ENCODE results near the gene MOCS2. TPM values are rescaled to one million over a fixed set of nuclear protein-coding genes. Genes with fewer than 3 reads are reported as not detected.

Gene MOCS2
- total RNA-seq, 1 donor from 2014 or later, result 31.2 TPM

- no peak overlapping the region for H3K27ac Mint-ChIP-seq (ENCODE audit: unreplicated experiment)
- TF ChIP-seq, protein P1, sequence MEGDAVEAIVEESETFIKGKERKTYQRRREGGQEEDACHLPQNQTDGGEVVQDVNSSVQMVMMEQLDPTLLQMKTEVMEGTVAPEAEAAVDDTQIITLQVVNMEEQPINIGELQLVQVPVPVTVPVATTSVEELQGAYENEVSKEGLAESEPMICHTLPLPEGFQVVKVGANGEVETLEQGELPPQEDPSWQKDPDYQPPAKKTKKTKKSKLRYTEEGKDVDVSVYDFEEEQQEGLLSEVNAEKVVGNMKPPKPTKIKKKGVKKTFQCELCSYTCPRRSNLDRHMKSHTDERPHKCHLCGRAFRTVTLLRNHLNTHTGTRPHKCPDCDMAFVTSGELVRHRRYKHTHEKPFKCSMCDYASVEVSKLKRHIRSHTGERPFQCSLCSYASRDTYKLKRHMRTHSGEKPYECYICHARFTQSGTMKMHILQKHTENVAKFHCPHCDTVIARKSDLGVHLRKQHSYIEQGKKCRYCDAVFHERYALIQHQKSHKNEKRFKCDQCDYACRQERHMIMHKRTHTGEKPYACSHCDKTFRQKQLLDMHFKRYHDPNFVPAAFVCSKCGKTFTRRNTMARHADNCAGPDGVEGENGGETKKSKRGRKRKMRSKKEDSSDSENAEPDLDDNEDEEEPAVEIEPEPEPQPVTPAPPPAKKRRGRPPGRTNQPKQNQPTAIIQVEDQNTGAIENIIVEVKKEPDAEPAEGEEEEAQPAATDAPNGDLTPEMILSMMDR (IDR thresholded peaks at IDR 0.05), result no peak
- H3K36me3 Mint-ChIP-seq (ENCODE audit: unreplicated experiment), result no peaks in the 10 kb centered on the region
- no peak overlapping the region for H3K4me3 Mint-ChIP-seq (ENCODE audit: unreplicated experiment)
- no peaks in the 10 kb centered on the region for H3K4me1 Mint-ChIP-seq (ENCODE audit: unreplicated experiment)
- peaks cover 12% of the 10 kb centered on the region for H3K27me3 Mint-ChIP-seq (ENCODE audit: unreplicated experiment)
- no peaks in the 10 kb centered on the region for H3K9me3 Mint-ChIP-seq (ENCODE audit: unreplicated experiment)
- no peak for DNase-seq (ENCODE audit: extremely low spot score, unreplicated experiment)
Observed at GRCh38 chr5:53063176-53063575, 46.4 kb downstream of the MOCS2 start.

- Mint-ChIP-seq H3K27ac (ENCODE audit: unreplicated experiment) (no peak overlapping the region), H3K4me3 (ENCODE audit: unreplicated experiment) (no peak overlapping the region), H3K36me3 (ENCODE audit: unreplicated experiment) (no peaks in the 10 kb centered on the region), H3K9me3 (ENCODE audit: unreplicated experiment) (no peaks in the 10 kb centered on the region), H3K4me1 (ENCODE audit: unreplicated experiment) (no peaks in the 10 kb centered on the region), H3K27me3 (ENCODE audit: unreplicated experiment) (peaks cover 19% of the 10 kb centered on the region)
- TF ChIP-seq, protein P1 (IDR thresholded peaks at IDR 0.05), result no peak
- DNase-seq (ENCODE audit: extremely low spot score, unreplicated experiment), result no peak
Observed at GRCh38 chr5:53059281-53059680, 50.3 kb downstream of the MOCS2 start.

- Mint-ChIP-seq H3K27ac (ENCODE audit: unreplicated experiment) (no peak overlapping the region), H3K36me3 (ENCODE audit: unreplicated experiment) (no peaks in the 10 kb centered on the region), H3K9me3 (ENCODE audit: unreplicated experiment) (no peaks in the 10 kb centered on the region), H3K4me1 (ENCODE audit: unreplicated experiment) (no peaks in the 10 kb centered on the region), H3K27me3 (ENCODE audit: unreplicated experiment) (peaks cover 19% of the 10 kb centered on the region), H3K4me3 (ENCODE audit: unreplicated experiment) (no peak overlapping the region)
- TF ChIP-seq, protein P1 (IDR thresholded peaks at IDR 0.05), result no peak
- no peak for DNase-seq (ENCODE audit: extremely low spot score, unreplicated experiment)
Observed at GRCh38 chr5:53055365-53055764, 54.2 kb downstream of the MOCS2 start.

DNA sequence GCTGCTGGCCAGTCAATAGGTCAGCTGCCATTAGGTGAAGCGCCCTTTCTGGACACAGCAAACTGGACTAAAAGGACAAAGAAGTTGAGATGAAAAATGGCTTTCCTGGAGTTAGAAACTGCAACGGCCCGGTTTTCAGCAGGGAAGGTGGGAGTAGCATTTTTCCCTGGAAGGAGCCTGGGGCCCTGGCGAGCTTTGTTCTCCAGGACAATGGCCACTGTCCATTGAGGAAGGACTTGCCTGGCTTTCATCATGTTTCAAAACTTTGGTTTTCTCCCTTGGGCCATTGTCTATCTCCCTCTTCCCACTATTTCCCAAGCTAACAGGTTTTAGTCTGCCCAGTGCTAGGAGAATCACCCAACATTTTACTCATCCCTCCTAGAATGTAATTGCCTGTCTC lies 56.2 kb downstream of the MOCS2 start:
- DNase-seq (ENCODE audit: extremely low spot score, unreplicated experiment), result no peak
- peaks cover 9% of the 10 kb centered on the region for H3K27me3 Mint-ChIP-seq (ENCODE audit: unreplicated experiment)
- H3K27ac Mint-ChIP-seq (ENCODE audit: unreplicated experiment), result no peak overlapping the region
- H3K4me3 Mint-ChIP-seq (ENCODE audit: unreplicated experiment), result no peak overlapping the region
- H3K4me1 Mint-ChIP-seq (ENCODE audit: unreplicated experiment), result no peaks in the 10 kb centered on the region
- H3K9me3 Mint-ChIP-seq (ENCODE audit: unreplicated experiment), result no peaks in the 10 kb centered on the region
- TF ChIP-seq, protein P1 (IDR thresholded peaks at IDR 0.05), result no peak
- no peaks in the 10 kb centered on the region for H3K36me3 Mint-ChIP-seq (ENCODE audit: unreplicated experiment)

DNA sequence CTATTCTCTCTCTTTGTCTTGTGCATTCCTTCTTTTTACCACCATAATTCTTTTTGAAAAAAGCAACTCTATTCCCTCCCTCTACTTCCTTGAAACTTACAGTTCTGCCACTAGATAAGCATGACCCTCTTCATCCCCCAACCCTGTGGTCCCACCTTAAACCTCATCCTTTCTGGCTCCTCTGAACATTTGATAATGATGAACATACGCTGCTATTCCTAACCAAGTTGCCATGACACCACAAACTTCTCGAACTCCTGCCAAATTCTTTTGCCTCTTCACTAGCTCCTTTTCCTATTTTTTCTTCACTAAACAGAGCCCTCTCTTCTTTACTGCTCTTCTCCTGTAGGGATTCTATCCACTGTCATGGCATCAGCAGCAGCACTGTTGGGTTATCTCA lies 57.1 kb downstream of the MOCS2 start:
- no peak for DNase-seq (ENCODE audit: extremely low spot score, unreplicated experiment)
- Mint-ChIP-seq H3K4me1 (ENCODE audit: unreplicated experiment) (no peaks in the 10 kb centered on the region), H3K27me3 (ENCODE audit: unreplicated experiment) (peaks cover 3% of the 10 kb centered on the region), H3K4me3 (ENCODE audit: unreplicated experiment) (no peak overlapping the region), H3K36me3 (ENCODE audit: unreplicated experiment) (no peaks in the 10 kb centered on the region), H3K9me3 (ENCODE audit: unreplicated experiment) (no peaks in the 10 kb centered on the region), H3K27ac (ENCODE audit: unreplicated experiment) (no peak overlapping the region)
- TF ChIP-seq, protein P1 (IDR thresholded peaks at IDR 0.05), result no peak

Data from osteocyte (in vitro differentiated cells).